HG02642 (cell line): Measurements from ENCODE around the gene ILF3.

Source experiments
- ATAC-seq: cut with Tn5 transposase; IDR thresholded peaks from one replicate; pipeline ENCODE4 v1.9.1; 2021; ENCODE audit warnings: mild to moderate bottlenecking; ENCODE audit not compliant: unreplicated experiment, poor library complexity

Gene ILF3

GRCh38 chr19:10725415-10725814, 71.3 kb downstream of the ILF3 start:
- no peak for ATAC-seq

DNA sequence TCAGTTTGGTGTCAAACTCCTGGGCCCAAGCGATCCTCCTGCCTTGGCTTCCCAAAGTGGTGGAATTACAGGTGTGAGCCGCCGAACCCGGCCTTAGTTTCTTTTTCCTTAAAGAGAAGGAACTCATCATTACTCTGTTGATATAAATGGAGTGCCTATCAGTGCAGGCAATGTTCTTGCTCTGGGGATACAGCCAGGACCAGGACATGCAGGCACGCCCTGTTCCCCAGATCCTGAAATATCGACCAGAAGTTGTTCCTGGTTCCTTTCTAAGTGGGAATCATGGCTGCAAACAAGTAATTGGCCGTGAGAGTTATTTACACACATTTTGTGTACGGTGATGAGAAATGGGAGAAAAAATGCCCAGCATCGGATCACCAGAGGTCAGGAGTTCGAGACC, 72.1 kb downstream of the ILF3 start:
- ATAC-seq, result no peak

DNA sequence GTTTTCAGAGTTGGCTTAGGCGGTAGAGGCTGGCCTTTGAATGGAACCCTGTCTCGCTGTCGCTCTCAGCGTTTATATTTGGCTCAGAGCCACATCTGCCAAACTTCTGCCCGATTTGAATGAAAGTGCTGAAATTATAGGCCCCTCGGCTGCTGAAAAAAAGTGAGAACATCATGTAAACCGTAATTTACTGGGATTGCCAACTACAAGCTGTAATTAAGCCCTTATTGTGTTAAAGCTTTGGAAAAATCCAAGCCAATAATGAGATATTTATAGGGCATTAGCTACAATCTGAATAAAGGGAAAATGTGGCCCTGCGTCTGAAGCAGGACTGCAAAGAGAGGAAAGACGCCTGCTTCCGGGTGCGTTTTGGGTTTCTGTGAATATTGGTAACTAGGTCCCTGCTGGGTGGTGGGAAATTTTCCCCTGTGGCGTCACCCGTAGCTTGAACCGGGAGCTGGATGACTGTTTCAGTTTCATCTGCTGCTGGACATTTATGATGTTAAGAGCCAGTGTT, 73.6 kb downstream of the ILF3 start:
- ATAC-seq, result no peak

GRCh38 chr19:10729411-10729810, 75.3 kb downstream of the ILF3 start:
- no peak for ATAC-seq

GRCh38 chr19:10730932-10731331, 76.8 kb downstream of the ILF3 start:
- no peak for ATAC-seq

GRCh38 chr19:10735741-10736140, 81.6 kb downstream of the ILF3 start:
- ATAC-seq, result no peak

DNA sequence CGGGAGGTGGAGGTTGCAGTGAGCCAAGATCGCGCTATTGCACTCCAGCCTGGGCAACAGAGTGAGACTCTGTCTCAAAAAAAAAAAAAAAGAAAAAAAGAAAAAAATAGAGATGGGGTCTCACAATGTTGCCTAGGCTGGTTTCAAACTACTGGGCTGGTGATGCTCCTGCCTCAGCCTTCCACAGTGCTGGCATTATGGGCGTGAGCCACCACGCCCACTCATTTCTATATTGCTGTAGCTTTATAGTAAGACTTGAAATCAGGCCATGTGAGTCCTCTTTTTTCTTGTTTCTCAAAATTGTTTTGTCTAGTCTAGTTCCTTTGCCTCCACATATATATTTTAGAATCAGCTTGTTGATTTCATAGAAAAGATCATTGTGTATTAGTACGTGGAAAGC, 82.0 kb downstream of the ILF3 start:
- no peak for ATAC-seq

DNA sequence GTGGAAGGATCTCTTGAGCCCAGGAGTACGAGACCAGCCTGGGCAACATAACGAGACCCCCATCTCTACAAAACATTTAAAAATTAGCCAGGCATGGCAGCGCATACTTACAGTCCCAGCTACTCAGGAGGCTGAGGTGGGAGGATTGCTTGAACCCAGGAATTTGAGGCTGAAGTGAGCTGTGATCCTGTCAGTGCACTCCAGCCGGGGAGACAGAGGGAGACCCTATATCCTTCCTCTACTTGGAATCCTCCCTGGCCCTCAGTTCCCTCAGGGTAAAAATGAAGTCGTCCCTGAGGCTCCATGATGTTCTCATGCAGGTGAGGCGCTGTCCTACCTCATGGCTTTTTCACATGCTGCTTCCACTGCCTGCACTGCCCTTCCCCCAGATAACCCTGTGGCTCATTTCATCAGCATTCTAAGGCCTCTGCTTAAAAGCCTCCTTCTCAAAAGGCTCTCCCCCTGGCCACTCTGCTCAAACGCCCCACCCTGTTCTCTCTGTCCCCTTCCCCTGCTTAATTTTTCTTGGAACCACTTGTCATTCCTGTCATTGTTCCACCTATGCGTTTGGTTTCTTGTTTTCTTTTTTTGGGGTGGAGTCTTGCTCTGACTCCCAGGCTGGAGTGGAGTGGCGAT, 82.9 kb downstream of the ILF3 start:
- no peak for ATAC-seq

- no peak for ATAC-seq
These were observed 83.6 kb downstream of the ILF3 start for GRCh38 chr19:10737722-10738121.

- ATAC-seq, result no peak
These were observed 86.7 kb downstream of the ILF3 start for GRCh38 chr19:10740798-10741197.
